ENCODE measurements around the gene KRT23. TPM values are rescaled to one million over a fixed set of nuclear protein-coding genes. Genes with fewer than 3 reads are reported as not detected.
A peak's percentile ranks its signal among the peaks of the same experiment; 100 is the strongest.

Gene KRT23
- total RNA-seq, 1 experiment from 2014 or later = not detected

DNA sequence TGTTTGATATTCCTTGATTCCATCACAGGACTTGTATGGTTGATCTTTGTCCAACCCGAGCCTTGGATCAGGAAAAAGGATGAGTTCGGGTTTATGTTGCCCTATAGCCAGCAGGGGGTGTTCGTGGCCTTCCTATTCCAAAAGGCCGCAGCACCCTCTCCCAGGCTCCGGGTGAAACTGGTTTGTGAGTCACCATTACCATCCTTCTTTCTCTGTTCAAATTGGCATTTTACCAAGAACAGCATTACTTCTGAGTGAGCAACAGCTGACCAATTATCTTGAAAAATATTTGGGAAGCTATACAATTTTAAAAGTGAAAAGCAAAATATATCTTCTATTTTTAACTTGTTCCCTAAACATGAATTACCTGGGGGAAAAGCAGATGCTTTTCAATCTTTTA, 28.1 kb downstream of the KRT23 start:
- peak; percentile 78 for DNase-seq
- Histone ChIP-seq H3K4me3 (ENCODE audit: insufficient read depth, low read depth, low read length) (no peak overlapping the region), H3K36me3 (replicated peaks; ENCODE audit: control insufficient read depth, insufficient read depth, low read length) (no peaks in the 10 kb centered on the region), H3K27me3 (ENCODE audit: control insufficient read depth, insufficient read depth, low read length) (no peaks in the 10 kb centered on the region)

DNA sequence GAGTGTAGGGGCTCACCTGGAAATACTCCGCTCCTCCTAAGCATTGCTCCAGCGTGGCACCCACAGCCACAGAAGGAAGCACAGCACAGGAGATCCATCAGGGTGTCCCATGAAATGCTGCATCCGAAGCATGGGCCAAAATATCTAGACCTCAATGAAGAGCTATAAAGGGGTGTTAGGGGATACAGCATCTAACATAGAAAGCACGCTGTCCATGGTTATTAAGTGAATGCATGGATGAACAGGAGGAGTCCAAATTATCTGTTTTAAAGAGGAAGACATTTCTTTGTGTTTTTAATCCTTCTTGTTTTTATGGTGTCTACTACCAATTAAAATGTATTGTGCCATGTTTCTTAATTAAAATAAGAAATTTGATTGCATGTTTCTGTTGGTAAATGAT, 30.8 kb downstream of the KRT23 start:
- DNase-seq = no peak
- H3K27me3 ChIP-seq (ENCODE audit: control insufficient read depth, insufficient read depth, low read length) = no peaks in the 10 kb centered on the region
- H3K4me3 ChIP-seq (ENCODE audit: insufficient read depth, low read depth, low read length) = no peak overlapping the region
- no peaks in the 10 kb centered on the region for H3K36me3 ChIP-seq (replicated peaks; ENCODE audit: control insufficient read depth, insufficient read depth, low read length)

DNA sequence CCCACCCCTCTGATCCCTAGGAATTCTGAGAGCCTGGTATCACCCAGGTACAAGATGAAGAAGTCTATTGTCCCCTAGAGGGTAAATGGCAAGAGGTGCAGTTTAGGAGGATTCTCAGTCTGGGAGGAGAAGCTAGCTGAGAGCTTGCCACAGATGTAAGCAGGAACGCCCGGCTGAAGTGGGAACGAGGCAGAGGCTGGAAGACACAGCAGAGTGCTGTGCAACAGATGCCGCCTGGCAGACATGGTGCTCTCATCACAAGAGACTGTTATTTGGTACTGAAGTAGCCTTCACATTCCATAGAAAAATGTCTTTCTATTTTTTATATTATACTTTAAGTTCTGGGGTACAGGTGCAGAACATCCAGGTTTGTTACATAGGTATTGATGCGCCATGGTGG, 32.1 kb downstream of the KRT23 start:
- DNase-seq = no peak
- Histone ChIP-seq H3K4me3 (ENCODE audit: insufficient read depth, low read depth, low read length) (no peak overlapping the region), H3K27me3 (ENCODE audit: control insufficient read depth, insufficient read depth, low read length) (no peaks in the 10 kb centered on the region), H3K36me3 (replicated peaks; ENCODE audit: control insufficient read depth, insufficient read depth, low read length) (no peaks in the 10 kb centered on the region)

DNA sequence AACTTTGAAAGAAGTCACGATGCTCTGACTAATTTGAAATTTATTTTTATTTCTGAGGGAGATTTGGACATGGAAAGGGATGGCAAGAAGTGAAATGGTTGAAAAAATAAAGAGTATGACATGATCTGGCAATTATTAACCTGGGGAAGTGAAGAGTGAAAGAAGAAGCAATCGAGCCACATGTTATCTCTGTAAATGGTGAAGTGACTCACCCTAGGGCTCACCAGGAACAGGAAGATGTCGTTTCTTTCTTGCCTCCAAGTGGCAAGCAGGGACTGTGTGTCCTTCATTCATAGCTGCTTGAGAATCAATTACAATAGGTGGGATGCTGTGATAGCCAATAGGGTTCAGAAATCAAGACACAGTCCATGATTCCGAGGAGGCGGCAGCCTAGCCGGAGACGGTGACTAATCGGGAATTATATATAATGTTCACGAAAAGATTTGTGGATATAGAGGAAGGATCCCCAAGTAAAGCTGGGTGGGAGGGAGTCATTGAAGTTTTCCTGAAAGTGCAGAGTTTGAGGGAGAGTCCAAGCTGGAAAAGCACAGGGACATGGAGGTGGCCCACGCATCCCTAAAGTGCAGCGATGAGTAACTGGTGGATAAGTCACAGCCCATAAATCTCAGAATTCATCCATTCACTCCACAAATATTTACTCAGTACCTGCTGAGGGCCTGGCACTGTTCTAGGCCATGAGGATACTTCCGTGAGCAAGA, 34.2 kb downstream of the KRT23 start:
- DNase-seq = no peak
- no peak overlapping the region for H3K4me3 ChIP-seq (ENCODE audit: insufficient read depth, low read depth, low read length)
- H3K27me3 ChIP-seq (ENCODE audit: control insufficient read depth, insufficient read depth, low read length) = no peaks in the 10 kb centered on the region
- H3K36me3 ChIP-seq (replicated peaks; ENCODE audit: control insufficient read depth, insufficient read depth, low read length) = no peaks in the 10 kb centered on the region

DNA sequence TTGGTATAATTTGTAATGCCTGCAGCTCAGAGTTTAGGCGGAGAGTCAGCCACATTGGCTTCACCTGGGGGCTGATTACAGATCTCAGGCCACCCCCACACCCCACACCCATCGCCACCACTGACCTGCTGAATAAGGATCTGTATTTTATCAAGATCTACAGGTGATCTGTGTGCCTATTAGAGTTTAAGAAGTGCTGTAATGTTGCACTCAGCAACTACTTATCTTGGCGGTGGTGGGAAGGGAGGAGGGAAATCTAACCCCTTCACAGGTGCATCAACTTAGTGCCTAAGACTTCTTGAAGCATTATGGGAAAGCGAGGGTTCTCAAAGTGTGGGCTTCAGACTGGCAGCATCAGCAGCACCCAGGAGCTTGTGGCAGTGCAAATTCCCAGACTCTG, 34.9 kb downstream of the KRT23 start:
- Histone ChIP-seq H3K27me3 (ENCODE audit: control insufficient read depth, insufficient read depth, low read length) (no peaks in the 10 kb centered on the region), H3K36me3 (replicated peaks; ENCODE audit: control insufficient read depth, insufficient read depth, low read length) (no peaks in the 10 kb centered on the region), H3K4me3 (ENCODE audit: insufficient read depth, low read depth, low read length) (no peak overlapping the region)
- DNase-seq = no peak

DNA sequence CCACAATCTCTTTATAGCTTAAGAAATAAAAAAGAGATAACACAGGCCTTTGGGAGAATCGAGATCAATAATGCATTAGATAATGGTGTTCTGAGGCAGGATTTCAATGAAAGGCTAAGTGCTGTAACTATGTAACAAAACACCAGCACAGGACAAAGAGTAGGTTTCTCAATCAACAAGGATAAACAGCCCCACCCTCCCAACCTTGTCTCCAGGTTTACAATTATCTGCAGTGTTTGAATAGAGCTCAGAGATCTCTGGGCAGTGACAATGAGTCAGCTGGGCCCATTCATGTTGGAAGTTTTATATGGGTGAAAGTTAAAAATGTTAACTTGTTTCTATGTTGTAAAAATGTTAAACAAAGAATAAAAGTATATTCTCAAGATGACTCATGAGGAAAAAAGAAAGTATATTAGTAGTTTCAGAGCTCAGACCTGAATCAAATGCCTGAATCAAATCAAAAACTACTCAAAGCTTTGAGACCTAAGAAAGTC, 35.4 kb downstream of the KRT23 start:
- no peaks in the 10 kb centered on the region for H3K27me3 ChIP-seq (ENCODE audit: control insufficient read depth, insufficient read depth, low read length)
- H3K36me3 ChIP-seq (replicated peaks; ENCODE audit: control insufficient read depth, insufficient read depth, low read length) = no peaks in the 10 kb centered on the region
- no peak overlapping the region for H3K4me3 ChIP-seq (ENCODE audit: insufficient read depth, low read depth, low read length)
- DNase-seq = no peak

DNA sequence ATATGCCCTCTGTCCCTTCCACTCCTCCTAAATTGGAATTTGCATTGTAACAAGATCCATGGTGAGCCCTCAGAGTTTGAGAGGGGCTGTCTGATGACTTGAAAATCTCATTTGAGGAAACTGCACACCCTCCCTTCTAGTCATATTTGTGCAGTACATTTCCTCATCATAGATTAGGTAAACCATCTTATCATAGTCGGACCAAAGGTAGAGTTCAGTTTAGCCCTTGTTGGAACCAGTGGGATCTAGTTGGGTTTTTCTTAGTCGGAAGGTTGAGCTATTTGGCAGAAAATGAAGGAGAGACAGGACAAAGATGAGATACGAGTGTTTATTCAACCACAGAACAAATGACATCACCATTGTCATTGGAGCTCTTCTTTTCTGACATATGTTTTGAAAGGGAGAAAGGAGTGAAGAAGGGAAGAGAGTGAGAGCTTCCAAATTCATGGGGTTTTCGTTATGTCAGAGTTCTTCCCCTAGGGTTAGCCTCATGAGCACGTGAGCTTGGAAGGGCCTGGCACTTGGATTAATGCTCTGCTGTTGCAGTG, 36.6 kb downstream of the KRT23 start:
- no peak overlapping the region for H3K4me3 ChIP-seq (ENCODE audit: insufficient read depth, low read depth, low read length)
- no peaks in the 10 kb centered on the region for H3K36me3 ChIP-seq (replicated peaks; ENCODE audit: control insufficient read depth, insufficient read depth, low read length)
- no peak for DNase-seq
- H3K27me3 ChIP-seq (ENCODE audit: control insufficient read depth, insufficient read depth, low read length) = no peaks in the 10 kb centered on the region

DNA sequence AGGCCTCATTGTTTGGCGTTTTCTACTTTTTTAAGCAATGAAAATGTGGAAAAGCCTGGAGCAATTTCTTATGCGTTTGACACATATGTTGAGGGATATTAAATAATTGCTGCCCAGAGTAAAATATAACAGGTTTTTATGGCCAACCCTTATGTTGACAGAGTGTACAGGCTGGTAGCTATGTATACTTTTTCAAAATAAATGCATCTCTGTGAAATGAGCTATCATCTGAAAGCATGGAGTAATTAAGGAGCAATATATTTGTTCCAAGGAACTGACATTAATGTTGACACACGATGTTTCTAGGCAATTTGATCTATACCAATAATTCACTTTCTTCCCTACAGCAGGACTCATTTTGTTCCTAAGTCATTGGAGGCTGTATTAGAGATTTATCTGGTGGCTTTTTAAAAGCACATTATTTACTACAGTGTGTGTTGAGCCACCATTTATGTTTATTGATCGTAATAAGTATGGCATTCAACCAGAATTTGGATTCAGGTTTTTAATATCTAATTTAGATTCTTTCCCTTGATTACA, 40.5 kb downstream of the KRT23 start:
- H3K27me3 ChIP-seq (ENCODE audit: control insufficient read depth, insufficient read depth, low read length) = no peaks in the 10 kb centered on the region
- H3K36me3 ChIP-seq (replicated peaks; ENCODE audit: control insufficient read depth, insufficient read depth, low read length) = no peaks in the 10 kb centered on the region
- DNase-seq = no peak
- H3K4me3 ChIP-seq (ENCODE audit: insufficient read depth, low read depth, low read length) = no peak overlapping the region

DNA sequence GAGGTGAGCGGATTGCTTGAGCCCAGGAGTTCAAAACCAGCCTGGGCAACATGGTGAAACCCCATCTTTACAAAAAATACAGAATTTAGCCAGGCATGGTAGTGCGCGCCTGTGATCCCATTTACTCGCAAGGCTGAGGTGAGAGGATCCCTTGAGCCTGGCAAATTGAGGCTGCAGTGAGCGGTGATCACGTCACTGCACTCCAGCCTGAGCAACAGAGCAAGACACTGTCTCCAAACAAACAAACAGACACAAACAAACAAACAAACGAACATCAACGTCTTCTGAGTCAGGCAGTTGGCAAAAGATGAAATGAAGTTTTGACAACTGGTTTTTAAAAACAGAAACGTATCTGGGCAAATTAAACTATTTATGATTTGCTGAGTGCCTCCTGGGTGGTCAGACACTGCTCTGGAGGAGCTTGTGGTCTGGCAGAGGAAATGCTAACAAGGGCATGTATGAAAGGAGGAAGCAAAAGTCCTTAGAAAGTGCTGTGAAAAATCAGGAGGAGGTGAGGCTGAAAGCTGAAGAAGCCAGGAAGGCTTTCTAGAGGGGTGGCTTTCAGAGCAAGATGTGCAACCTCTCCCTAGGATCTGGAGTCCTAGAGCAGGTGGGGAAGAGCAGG, 42.2 kb downstream of the KRT23 start:
- no peaks in the 10 kb centered on the region for H3K36me3 ChIP-seq (replicated peaks; ENCODE audit: control insufficient read depth, insufficient read depth, low read length)
- H3K27me3 ChIP-seq (ENCODE audit: control insufficient read depth, insufficient read depth, low read length) = no peaks in the 10 kb centered on the region; the same call in 1 of the 2 replicates
- H3K4me3 ChIP-seq (ENCODE audit: insufficient read depth, low read depth, low read length) = no peak overlapping the region
- no peak for DNase-seq

DNA sequence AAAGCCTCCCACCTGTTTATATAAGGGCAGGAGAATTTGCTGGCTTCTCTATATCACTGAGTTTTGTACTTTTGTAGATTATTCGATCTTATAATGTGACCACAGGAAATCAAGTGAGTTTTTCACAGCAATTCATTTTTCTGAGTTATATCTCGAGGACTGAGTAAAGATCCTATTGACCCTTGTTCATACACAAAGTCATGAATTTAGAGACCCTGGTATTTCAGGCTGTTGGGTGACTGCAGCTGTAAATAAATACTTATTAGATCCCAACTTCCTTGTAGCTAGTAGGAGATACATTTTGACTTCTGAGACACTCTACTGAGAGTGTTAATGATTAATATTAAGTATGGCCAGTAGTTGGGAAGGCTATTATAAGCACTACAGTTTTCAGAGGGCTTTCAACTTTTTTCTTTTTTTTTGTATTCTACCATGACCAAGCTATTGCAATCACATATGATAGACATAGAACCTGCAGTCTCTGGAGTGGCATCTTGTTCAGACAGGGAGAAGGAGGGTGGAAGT, 49.2 kb downstream of the KRT23 start:
- H3K36me3 ChIP-seq (replicated peaks; ENCODE audit: control insufficient read depth, insufficient read depth, low read length) = no peaks in the 10 kb centered on the region
- no peaks in the 10 kb centered on the region; the same call in 1 of the 2 replicates for H3K27me3 ChIP-seq (ENCODE audit: control insufficient read depth, insufficient read depth, low read length)
- H3K4me3 ChIP-seq (ENCODE audit: insufficient read depth, low read depth, low read length) = no peak overlapping the region
- no peak for DNase-seq

DNA sequence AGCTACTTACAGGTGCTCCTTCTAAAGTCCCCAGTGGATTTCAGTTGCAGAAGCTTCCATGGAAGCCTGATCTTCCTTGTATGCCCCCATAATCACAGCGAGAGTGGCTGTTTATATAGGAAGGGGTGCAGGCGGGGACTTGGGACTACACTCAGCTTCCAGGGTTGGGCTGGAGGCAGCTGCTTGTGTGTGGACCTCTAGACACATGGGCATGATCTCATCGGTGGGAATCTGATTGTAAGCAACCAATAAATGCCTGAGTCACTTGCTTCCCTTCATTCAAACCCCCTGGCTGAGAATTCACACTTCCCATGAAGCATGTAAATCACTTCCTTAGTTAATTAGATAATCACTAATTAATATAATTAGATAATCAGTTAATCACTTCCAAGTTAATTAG, 51.4 kb downstream of the KRT23 start:
- Histone ChIP-seq H3K4me3 (ENCODE audit: insufficient read depth, low read depth, low read length) (no peak overlapping the region), H3K36me3 (replicated peaks; ENCODE audit: control insufficient read depth, insufficient read depth, low read length) (no peaks in the 10 kb centered on the region), H3K27me3 (ENCODE audit: control insufficient read depth, insufficient read depth, low read length) (no peaks in the 10 kb centered on the region)
- no peak for DNase-seq

DNA sequence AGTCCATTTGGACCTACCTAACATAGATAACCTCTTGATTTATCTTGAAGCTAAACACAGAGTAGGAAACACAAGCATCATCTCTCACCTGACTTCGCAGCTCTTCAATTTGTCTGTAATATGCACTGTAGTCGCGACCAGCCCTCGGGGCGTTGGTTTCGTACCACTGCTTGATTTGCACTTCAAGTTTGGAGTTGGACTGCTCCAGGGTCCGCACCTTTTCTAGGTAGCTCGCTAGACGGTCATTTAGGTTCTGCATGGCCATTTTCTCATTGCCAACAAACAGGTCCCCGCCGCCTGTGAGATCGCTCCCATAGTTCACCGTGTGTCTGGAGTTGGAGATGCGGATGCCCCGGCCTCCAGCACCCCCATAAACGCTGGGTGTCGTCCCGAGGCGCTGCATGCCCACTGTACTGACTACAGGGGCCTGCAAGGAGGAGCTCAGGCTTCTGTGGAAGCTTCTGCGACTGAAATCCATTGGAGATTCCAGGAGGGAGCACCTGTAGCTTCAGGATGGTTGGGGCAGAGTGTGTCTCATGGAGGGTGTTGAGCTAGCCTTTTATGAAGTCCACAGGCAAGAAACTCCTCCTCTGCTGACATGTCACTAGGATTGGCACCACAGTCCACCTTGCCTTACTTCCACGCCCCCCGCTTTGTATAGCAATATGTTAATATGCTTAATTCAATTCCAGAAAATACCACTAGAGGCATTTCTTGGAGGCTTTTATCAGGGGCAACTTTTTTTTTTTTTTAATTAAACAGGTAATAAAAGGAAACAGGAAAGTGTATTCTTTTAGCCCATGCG, 52.5 kb downstream of the KRT23 start, which contains the start of gene KRT20:
KRT20 (minus strand) TSS at position 535 of the 805 bp plus-strand sequence; CDS start at position 478, 57 bp downstream.
- Histone ChIP-seq H3K4me3 (ENCODE audit: insufficient read depth, low read depth, low read length) (no peak within 1 kb of the TSS), H3K27me3 (ENCODE audit: control insufficient read depth, insufficient read depth, low read length) (no peaks in the 10 kb centered on the region), H3K36me3 (replicated peaks; ENCODE audit: control insufficient read depth, insufficient read depth, low read length) (no peaks in the 10 kb centered on the region)
- no peak for DNase-seq

DNA sequence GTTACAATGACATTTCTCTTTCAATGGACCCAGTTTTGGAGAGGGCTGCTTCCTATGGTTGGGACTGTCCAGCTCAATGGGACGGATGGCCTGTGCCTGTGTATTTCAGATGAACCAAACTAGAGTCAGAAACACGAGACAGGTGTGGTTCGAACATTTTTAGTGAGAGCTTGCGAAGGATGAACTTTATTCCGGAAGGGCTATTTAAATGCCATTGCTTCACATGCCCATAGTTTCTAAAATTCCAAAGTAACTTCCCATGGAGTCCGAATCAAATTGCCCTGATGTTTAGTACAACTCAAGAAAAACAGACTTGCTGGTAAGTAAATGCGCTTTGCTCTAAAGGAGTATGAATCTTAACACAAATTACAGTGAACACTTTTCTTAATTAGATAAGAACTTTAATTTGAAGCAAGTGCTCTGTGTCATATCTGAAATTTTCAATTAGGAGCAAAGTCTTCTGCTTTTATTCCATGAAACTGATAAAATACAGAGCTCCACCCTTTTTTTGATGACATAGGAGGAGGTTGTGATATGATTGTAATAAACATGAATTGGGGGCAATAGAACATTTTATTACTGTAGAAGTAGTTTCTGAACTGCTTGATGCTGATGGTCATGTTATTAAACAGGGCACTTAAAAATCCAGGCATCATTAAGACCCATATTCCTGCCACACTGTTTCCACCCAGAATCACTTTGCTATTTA, 53.7 kb downstream of the KRT23 start:
- no peak for DNase-seq
- H3K4me3 ChIP-seq (ENCODE audit: insufficient read depth, low read depth, low read length) = no peak overlapping the region
- H3K36me3 ChIP-seq (replicated peaks; ENCODE audit: control insufficient read depth, insufficient read depth, low read length) = no peaks in the 10 kb centered on the region
- no peaks in the 10 kb centered on the region for H3K27me3 ChIP-seq (ENCODE audit: control insufficient read depth, insufficient read depth, low read length)

DNA sequence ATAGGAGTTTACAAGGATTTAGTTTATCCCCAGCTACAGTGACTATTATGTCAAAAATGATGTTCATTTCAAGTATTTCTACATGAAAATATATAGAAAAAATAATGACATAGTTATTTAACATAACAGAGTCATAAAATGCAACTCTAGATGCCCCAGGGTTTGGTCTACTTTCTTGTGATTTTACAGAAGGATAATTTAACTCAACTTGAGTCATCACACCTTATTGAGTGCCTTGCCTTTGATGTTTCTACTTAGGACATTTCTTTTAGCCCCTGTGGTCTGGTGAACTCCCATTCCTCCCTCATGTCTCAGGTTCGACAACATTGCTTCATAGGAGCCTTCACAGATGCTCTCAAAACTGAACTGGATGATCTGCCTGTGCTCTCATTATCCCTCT, 54.4 kb downstream of the KRT23 start:
- Histone ChIP-seq H3K4me3 (ENCODE audit: insufficient read depth, low read depth, low read length) (no peak overlapping the region), H3K36me3 (replicated peaks; ENCODE audit: control insufficient read depth, insufficient read depth, low read length) (no peaks in the 10 kb centered on the region), H3K27me3 (ENCODE audit: control insufficient read depth, insufficient read depth, low read length) (no peaks in the 10 kb centered on the region)
- DNase-seq = no peak

Measured in H7 (cell line).